Right ventricle myocardium inferior (tissue), 1 donor: Measurements from ENCODE around the gene LBP. TPM values are rescaled to one million over a fixed set of nuclear protein-coding genes. Genes with fewer than 3 reads are reported as not detected.
"Not testable (repeated sequence)": the region's sequence is repeated elsewhere in the genome, so short reads cannot be mapped to it uniquely, and the experiment has no call there.

Experiments
- ATAC-seq: fragments of 200-7000 bp; cut with Tn5 transposase; one replicate; pipeline ENCODE4 v1.9.1; 2020; ENCODE audit warnings: mild to moderate bottlenecking, moderate library complexity
- DNase-seq: peaks from one replicate; pipeline ENCODE4 v3.0.0; 2021; ENCODE audit errors: missing footprints
- intact Hi-C: fragments of 100-400 bp; cut with DNase I; formaldehyde crosslinking; loops from one replicate; pipeline ENCODE4 v1.11.0; 2022
- total RNA-seq: library from RNA; stranded (reverse); fragmentation: NEBNext Ultra II Directional; extraction: Animal tissue kit (Norgen Biotek cat#: 25700); gene quantifications from one replicate; pipeline ENCODE4 v1.2.1, GENCODE V29; 2021
- donor health status: DM: no; HTN: yes; CAD: no; lungs with severe emphysema.

The LBP gene
- total RNA-seq, 1 donor from 2014 or later = 0.16 TPM

DNA sequence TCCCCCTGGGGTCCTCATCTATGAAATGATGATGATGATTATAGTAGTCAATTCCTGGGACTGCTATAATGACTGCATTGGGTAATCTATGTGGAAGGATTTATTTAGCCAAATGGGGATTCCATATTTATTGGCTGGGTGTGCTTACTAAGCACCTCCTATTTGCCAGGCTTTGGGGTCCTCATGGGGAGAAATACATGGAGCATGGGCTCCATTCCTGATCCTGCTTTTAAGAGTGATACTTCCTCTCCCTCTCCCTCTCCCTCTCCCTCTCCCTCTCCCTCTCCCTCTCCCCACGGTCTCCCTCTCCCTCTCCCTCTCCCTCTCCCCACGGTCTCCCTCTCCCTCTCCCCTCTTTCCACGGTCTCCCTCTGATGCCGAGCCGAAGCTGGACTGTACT is 31.6 kb downstream of the LBP start:
- ATAC-seq, intact Hi-C loops, DNase-seq: not testable (repeated sequence)

DNA sequence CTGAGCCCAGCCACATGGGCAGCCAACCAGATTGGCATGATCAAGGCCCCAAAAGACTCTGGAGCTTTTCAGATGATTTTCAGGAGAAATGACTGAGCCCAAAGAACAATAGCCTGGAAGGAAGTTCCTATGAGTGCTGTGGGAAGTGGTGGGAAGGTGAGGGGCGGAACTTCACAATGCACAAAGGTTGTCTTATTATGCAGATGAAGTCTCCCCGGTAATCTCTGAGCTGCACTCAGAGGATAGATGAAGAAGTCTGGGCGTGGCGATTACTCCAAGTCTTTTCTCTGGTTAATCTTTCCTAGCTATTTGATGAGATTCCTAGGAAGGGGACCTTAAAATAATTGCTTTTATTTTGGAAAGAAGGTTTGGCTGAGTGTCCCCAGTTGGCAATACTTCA is 36.9 kb downstream of the LBP start:
- DNase-seq (no peak), ATAC-seq (no peak)
- intact Hi-C loops = no loop called here

- intact Hi-C loops = no loop called here
- no peak for ATAC-seq
- no peak for DNase-seq
Observed at GRCh38 chr20:38386004-38386403, 39.7 kb downstream of the LBP start.

DNA sequence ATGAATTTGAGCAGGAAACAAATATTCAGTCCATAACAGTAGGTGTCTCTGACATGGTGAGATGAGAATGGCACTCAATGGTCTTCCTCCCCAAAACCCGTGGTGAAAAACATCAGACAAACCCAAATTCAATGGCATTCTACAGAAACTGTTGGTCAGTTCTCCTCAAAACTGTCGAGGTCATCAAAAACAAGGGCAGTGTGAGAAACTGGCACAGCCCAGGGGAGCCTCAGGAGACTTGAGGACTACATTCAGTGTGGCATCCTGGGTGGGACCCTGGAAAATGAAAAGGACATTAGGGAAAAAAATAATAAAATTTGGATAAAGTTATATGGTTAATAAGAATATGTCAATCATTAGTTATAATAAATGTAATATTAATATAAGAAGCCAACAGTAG is 40.6 kb downstream of the LBP start:
- intact Hi-C loops = no loop called here
- ATAC-seq (no peak), DNase-seq (no peak)

DNA sequence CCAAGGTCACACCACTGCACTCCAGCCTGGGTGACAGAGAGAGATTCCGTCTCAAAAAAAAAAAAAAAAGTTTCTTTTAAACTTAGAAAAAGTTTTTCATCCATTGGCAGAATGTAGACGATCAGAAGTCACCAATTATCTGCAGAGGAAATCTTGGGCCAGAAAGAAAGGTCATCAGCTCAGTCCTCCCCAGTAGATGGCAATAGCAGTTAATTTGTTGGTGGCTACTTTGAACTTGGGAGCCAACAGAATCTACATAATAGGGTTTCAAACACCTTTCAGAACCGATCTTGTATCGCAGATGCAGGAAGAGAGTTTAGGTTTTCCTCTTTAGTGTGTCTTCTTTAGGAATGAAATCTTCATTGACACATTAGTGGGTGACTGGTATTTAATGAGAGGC is 41.7 kb downstream of the LBP start:
- intact Hi-C loops = no loop called here
- ATAC-seq = no peak
- DNase-seq = no peak

DNA sequence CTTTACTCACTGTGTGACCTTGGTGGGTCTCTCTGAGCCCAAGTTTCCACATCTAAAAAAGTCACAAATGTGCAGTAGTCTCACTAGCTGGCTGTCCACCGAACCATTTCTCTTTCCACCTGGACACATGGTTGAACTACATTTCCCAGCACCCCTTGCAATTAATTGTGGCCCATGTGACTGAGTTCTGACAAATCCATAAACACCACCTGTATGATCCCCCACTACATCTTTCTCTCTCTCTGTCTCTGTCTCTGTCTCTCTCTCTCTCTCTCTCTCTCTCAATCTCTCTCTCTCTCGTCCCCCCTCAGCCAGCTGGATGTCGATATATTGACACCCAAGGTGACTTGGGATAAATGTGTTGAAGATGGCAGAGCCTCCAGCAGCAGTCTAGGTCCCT is 46.1 kb downstream of the LBP start:
- DNase-seq = no peak
- ATAC-seq = no peak
- intact Hi-C loops = no loop called here

DNA sequence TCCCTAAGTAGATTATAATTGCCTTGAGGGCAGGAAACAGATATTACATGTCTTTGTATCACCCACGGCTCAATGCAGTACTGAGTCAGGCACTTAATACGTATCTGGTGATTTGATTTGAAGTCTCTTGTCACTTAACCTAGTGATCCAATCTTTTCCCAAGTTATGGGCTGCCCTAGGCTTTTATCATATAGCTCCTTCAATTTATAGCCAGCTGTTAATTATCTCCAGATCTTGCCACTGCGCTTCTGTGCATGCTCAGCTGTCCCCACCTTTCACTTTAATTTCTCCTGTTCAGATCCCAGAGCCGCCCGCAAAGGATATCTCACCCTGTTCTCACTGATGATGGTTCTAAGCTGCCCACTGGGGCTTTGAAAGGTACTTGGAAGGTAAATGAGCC is 47.0 kb downstream of the LBP start:
- ATAC-seq (no peak), DNase-seq (no peak)
- intact Hi-C loops = no loop called here

DNA sequence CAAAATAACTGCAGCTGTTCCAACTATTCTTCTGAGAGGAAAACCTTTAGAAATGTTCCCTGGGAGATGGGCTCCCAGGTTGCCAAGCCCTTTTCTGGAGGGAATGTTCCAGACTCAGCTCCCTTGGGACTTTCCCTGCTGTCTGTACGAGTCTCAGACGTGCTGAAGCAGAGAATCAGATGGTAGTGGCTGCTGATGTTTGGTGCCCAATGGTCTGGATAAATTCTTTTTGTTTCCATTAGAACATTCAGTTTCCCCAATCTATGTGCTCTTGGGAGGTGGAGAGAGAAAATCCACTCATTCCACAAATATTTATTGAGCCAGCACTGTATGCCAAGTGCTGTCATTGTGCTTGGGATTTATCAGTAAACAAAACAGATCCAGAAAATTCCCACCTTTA is 48.9 kb downstream of the LBP start:
- intact Hi-C loops = no loop called here
- DNase-seq = no peak
- no peak for ATAC-seq

- ATAC-seq, DNase-seq, intact Hi-C loops: not testable (repeated sequence)
Observed at GRCh38 chr20:38395751-38396395, 49.6 kb downstream of the LBP start.

GRCh38 chr20:38402089-38402488 is 55.8 kb downstream of the LBP start:
- ATAC-seq = no peak
- intact Hi-C loops = loop anchor here (10.0 kb wide), 1 partner anchor 177 kb away; no protein-coding TSS in a partner anchor
- no peak for DNase-seq

DNA sequence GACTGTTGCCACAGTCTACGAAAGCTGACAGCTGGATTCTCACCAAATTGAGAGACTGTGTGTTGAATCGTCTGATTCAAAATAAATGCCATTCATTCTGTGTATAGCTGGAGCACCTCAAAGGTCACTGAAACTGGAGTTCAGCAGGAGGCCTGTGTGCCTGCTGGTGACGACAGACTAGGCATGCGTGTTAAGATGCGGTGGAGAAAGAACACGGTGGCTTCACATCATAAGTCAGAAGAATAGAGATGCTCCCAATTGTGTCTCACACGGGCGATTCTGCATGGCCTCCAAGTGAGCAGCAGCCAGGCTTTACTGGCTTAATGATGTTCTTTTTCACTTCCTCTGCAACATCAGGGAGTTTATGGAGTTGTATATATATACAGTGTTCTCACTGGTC is 56.5 kb downstream of the LBP start:
- intact Hi-C loops = loop anchor here (10.0 kb wide), 1 partner anchor 178 kb away; no protein-coding TSS in a partner anchor
- ATAC-seq (no peak), DNase-seq (no peak)

- DNase-seq = no peak
- intact Hi-C loops = loop anchor here (10.0 kb wide), 1 partner anchor 179 kb away; no protein-coding TSS in a partner anchor
- ATAC-seq = no peak
Observed at GRCh38 chr20:38404016-38404415, 57.7 kb downstream of the LBP start.

- intact Hi-C loops = loop anchor here (5.0 to 10.0 kb wide), 2 partner anchors 63 to 180 kb away; no protein-coding TSS in a partner anchor
- ATAC-seq (no peak), DNase-seq (no peak)
Observed at GRCh38 chr20:38405132-38405531, 58.9 kb downstream of the LBP start.

DNA sequence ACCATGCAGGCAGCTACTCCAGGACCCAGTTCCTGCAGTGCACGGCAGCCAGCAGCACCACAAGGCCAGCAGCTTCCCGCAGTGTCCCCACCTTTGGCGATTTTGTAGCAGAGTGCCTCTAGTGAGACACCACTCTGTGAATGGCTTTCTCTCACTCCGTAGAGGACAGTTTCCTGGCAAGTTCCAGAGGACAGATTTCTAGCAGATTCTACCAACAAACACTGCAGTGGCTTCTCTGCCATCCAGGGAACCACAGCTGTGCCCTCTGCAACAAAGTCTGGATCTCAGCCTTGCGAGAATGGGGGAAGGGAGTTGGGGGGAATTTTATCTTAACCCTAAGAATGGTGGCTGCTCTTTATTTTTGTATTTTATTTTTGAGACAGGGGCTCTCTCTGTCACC is 60.2 kb downstream of the LBP start:
- no peak for ATAC-seq
- intact Hi-C loops = loop anchor here (5.0 to 10.0 kb wide), 2 partner anchors 64 to 182 kb away; no protein-coding TSS in a partner anchor
- no peak for DNase-seq

- ATAC-seq = no peak
- intact Hi-C loops = loop anchor here (5.0 to 10.0 kb wide), 2 partner anchors 65 to 183 kb away; no protein-coding TSS in a partner anchor
- DNase-seq = no peak
Observed at GRCh38 chr20:38407321-38407720, 61.0 kb downstream of the LBP start.

- intact Hi-C loops = loop anchor here (5.0 to 10.0 kb wide), 2 partner anchors 66 to 183 kb away; no protein-coding TSS in a partner anchor
- DNase-seq, ATAC-seq: not testable (repeated sequence)
Observed at GRCh38 chr20:38407822-38408221, 61.5 kb downstream of the LBP start.

- ATAC-seq = no peak
- DNase-seq = no peak
- intact Hi-C loops = no loop called here
Observed at GRCh38 chr20:38412877-38413577, 66.7 kb downstream of the LBP start.

DNA sequence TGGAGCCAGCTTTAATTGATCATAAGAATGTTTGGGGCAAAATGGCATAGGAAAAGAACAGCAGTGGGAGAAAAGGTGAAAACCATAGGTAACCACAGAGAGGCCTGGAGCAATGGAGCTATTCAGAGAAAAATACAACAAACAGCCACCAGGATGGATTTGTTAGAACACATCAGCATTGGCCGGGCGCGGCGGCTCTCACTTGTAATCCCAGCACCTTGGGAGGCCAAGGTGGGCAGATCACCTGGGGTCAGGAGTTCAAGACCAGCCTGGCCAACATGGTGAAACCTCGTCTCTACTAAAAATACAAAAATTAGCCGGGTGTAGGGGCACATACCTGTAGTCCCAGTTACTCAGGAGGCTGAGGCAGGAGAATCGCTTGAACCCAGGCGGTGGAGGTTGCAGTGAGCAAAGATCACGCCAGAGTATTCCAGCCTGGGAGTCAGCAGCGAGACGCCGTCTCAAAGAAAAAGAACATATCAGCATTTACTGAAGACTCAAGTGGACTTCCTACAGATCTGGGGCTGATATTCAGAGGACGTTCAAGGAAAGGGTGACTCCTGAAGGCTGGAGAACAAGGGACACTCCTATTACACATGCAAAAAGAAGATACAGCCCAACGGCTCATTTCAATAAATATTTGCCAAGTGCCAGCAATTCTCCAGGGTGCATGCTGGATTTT is 68.6 kb downstream of the LBP start:
- intact Hi-C loops = no loop called here
- no peak for ATAC-seq
- DNase-seq = no peak

- ATAC-seq (peak; percentile 84), DNase-seq (no peak)
- intact Hi-C loops = no loop called here
Observed at GRCh38 chr20:38418509-38419204, 72.4 kb downstream of the LBP start.
